Hepatocyte (in vitro differentiated cells): ENCODE data around the gene MSI2. TPM values are rescaled to one million over a fixed set of nuclear protein-coding genes. Genes with fewer than 3 reads are reported as not detected.

Experiments
- DNase-seq: peaks from one replicate; pipeline ENCODE4 v3.0.0-alpha.2; 2016; ENCODE audit warnings: low spot score
- H2AFZ ChIP-seq: fragments of 200-600 bp; sonication (generic); 2 replicates; pipeline ENCODE4 v1.6.0; 2016; ENCODE audit warnings: antibody characterized with exemption, mild to moderate bottlenecking
- H3K27ac ChIP-seq: fragments of 200-600 bp; sonication (generic); 2 replicates; pipeline ENCODE4 v1.5.1; 2016; ENCODE audit warnings: mild to moderate bottlenecking
- H3K27me3 ChIP-seq: fragments of 200-600 bp; sonication (generic); 2 replicates; pipeline ENCODE4 v1.6.1; 2016
- H3K36me3 ChIP-seq: fragments of 200-600 bp; sonication (generic); replicated peaks from 2 replicates; pipeline ENCODE4 v1.5.1; 2016; ENCODE audit warnings: low read depth; ENCODE audit not compliant: insufficient read depth
- H3K4me1 ChIP-seq: fragments of 200-600 bp; sonication (generic); 2 replicates; pipeline ENCODE4 v1.5.1; 2016; ENCODE audit warnings: mild to moderate bottlenecking, moderate library complexity; ENCODE audit not compliant: insufficient read depth
- H3K4me2 ChIP-seq: fragments of 200-600 bp; sonication (generic); 2 replicates; pipeline ENCODE4 v1.6.0; 2016
- H3K4me3 ChIP-seq: fragments of 200-600 bp; sonication (generic); 2 replicates; pipeline ENCODE4 v1.5.1; 2016; ENCODE audit warnings: mild to moderate bottlenecking
- H3K79me2 ChIP-seq: fragments of 200-600 bp; sonication (generic); 2 replicates; pipeline ENCODE4 v1.6.0; 2017; ENCODE audit warnings: mild to moderate bottlenecking
- H3K9me2 ChIP-seq: fragments of 200-600 bp; sonication (generic); replicated peaks from 2 replicates; pipeline ENCODE4 v1.6.0; 2017; ENCODE audit warnings: mild to moderate bottlenecking; ENCODE audit not compliant: insufficient read depth
- H3K9me3 ChIP-seq: fragments of 200-600 bp; sonication (generic); 2 replicates; pipeline ENCODE4 v1.5.1; 2016; ENCODE audit warnings: low read depth, mild to moderate bottlenecking
- H4K20me1 ChIP-seq: fragments of 200-600 bp; sonication (generic); 2 replicates; pipeline ENCODE4 v1.6.0; 2016; ENCODE audit warnings: mild to moderate bottlenecking; ENCODE audit not compliant: insufficient read depth, poor library complexity, severe bottlenecking
- CTCF ChIP-seq: fragments of 200-600 bp; sonication (generic); IDR thresholded peaks from 2 replicates; pipeline ENCODE4 v1.5.1; 2016; ENCODE audit warnings: antibody characterized with exemption, mild to moderate bottlenecking; ENCODE audit not compliant: poor library complexity
- EZH2 ChIP-seq: fragments of 200-600 bp; sonication (generic); IDR thresholded peaks from 2 replicates; pipeline ENCODE4 v1.6.1; 2016; ENCODE audit warnings: antibody characterized with exemption, mild to moderate bottlenecking, borderline replicate concordance
- EZH2phosphoT487 ChIP-seq: fragments of 200-600 bp; sonication (generic); IDR thresholded peaks from one replicate; pipeline ENCODE4 v1.6.1; 2018; ENCODE audit warnings: antibody characterized with exemption, mild to moderate bottlenecking, low read depth, moderate library complexity; ENCODE audit not compliant: unreplicated experiment, severe bottlenecking
- WGBS: methylation state at CpG from one replicate; pipeline ENCODE4 v1.1.6; 2016; ENCODE audit warnings: low lambda C conversion rate; ENCODE audit errors: missing lambda C conversion rate; 5-methylcytosine and 5-hydroxymethylcytosine counted together
- polyA plus RNA-seq: library from polyadenylated mRNA; unstranded; fragments of >200 nt; fragmentation: Nextera tagmentation; extraction: Ambion mirVana; gene quantifications from 2 replicates; pipeline ENCODE4 v1.2.1, GENCODE V29; 2016
- total RNA-seq: library from RNA; depleted of rRNA; stranded (reverse); fragments of >200 nt; gene quantifications from 2 replicates; pipeline ENCODE4 v1.2.3, GENCODE V29; 2014

MSI2 gene
- total RNA-seq = 57.3 and 60.6 TPM in 2 replicates
- 14.3 and 16.1 TPM in 2 replicates for polyA plus RNA-seq

- Histone ChIP-seq H3K27ac (peak within 1 kb of the TSS; percentile 93), H3K9me2 (no peaks in the 10 kb centered on the region), H3K4me2 (peak within 1 kb of the TSS; percentile 95), H3K27me3 (no peaks in the 10 kb centered on the region), H2AFZ (peak within 1 kb of the TSS; percentile 92), H3K4me3 (peak within 1 kb of the TSS; percentile 93), H3K4me1 (peaks cover 21% of the 10 kb centered on the region), H3K36me3 (no peaks in the 10 kb centered on the region), H4K20me1 (peaks cover 11% of the 10 kb centered on the region), H3K79me2 (peaks cover 40% of the 10 kb centered on the region), H3K9me3 (no peaks in the 10 kb centered on the region)
- 2% methylated on average over 45 of the region's 88 CpGs for WGBS
- TF ChIP-seq EZH2 (no peak), CTCF (peak; percentile 9)
- DNase-seq = peak; percentile 97
Measured at GRCh38 chr17:57255776-57256681, at the start of gene MSI2. TSS of gene MSI2 (plus strand) at chr17:57256523. CDS start at chr17:57256743, 220 bp downstream.

- Histone ChIP-seq H3K4me1 (no peaks in the 10 kb centered on the region), H3K4me2 (no peak overlapping the region), H3K4me3 (no peak overlapping the region), H2AFZ (no peak overlapping the region), H3K9me2 (no peaks in the 10 kb centered on the region), H4K20me1 (no peaks in the 10 kb centered on the region), H3K27ac (no peak overlapping the region), H3K9me3 (no peaks in the 10 kb centered on the region), H3K36me3 (no peaks in the 10 kb centered on the region), H3K27me3 (no peaks in the 10 kb centered on the region), H3K79me2 (no peaks in the 10 kb centered on the region)
- TF ChIP-seq EZH2 (no peak), CTCF (no peak), EZH2phosphoT487 (no peak)
- DNase-seq = no peak
- WGBS = 93% methylated on average over 1 of the region's 1 CpG
Measured at GRCh38 chr17:57206928-57207327, 49.4 kb upstream of the MSI2 start.

GRCh38 chr17:57207396-57207795 lies 48.9 kb upstream of the MSI2 start:
- TF ChIP-seq CTCF (no peak), EZH2 (no peak), EZH2phosphoT487 (no peak)
- H3K4me1 ChIP-seq = no peaks in the 10 kb centered on the region
- H3K4me2 ChIP-seq = no peak overlapping the region
- no peaks in the 10 kb centered on the region for H3K27me3 ChIP-seq
- H3K27ac ChIP-seq = no peak overlapping the region
- no peaks in the 10 kb centered on the region for H4K20me1 ChIP-seq
- H3K4me3 ChIP-seq = no peak overlapping the region
- no peaks in the 10 kb centered on the region for H3K79me2 ChIP-seq
- 91% methylated on average over 2 of the region's 2 CpGs for WGBS
- no peaks in the 10 kb centered on the region for H3K36me3 ChIP-seq
- H2AFZ ChIP-seq = no peak overlapping the region
- DNase-seq = no peak
- H3K9me2 ChIP-seq = no peaks in the 10 kb centered on the region
- no peaks in the 10 kb centered on the region for H3K9me3 ChIP-seq
